B cell (primary cell): ENCODE measurements around the gene MON2. TPM values are rescaled to one million over a fixed set of nuclear protein-coding genes. Genes with fewer than 3 reads are reported as not detected.
A peak's percentile ranks its signal among the peaks of the same experiment; 100 is the strongest.

ENCODE experiments used
- ATAC-seq: fragments of 200-7000 bp; cut with Tn5 transposase; one replicate; pipeline ENCODE4 v1.10.0; 2021; ENCODE audit warnings: low read depth, mild to moderate bottlenecking, moderate number of reproducible peaks, moderate library complexity
- CTCF ChIA-PET: fragments of 350-600 bp; sonication (Branson Sonifier 250); formaldehyde crosslinking; loops from one replicate; lab custom pipeline; 2021; ENCODE audit warnings: antibody characterized with exemption, inconsistent platforms; lab: Charles Lee
- POLR2A ChIA-PET: fragments of 350-600 bp; sonication (Branson Sonifier 250); formaldehyde crosslinking; loops from one replicate; lab custom pipeline; 2021; ENCODE audit warnings: antibody characterized with exemption; lab: Charles Lee
- DNase-seq: peaks from one replicate; pipeline ENCODE4 v3.0.0; 2013
- H2AFZ ChIP-seq: 2 replicates; pipeline ENCODE4 v1.6.1; 2012; ENCODE audit warnings: mild to moderate bottlenecking, low read depth, low read length; ENCODE audit not compliant: insufficient read depth, poor library complexity, severe bottlenecking
- H3K27ac ChIP-seq, 2 donors: 1 replicate in 1 of 2; 2 replicates in 1 of 2; pipeline ENCODE4 v1.5.1; 2012 to 2013; ENCODE audit warnings: low read length in 2 of 2, mild to moderate bottlenecking in 2 of 2, moderate library complexity in 1 of 2
- H3K27me3 ChIP-seq, 4 experiments: fragments of 200-600 bp in 1 of 4; sonication (generic) in 1 of 4; replicated peaks in 1 of 4; 1 replicate in 2 of 4; 2 replicates in 2 of 4; pipeline versions ENCODE4 v1.6.1 to v1.7.0; 2013 to 2016; ENCODE audit warnings: low read length in 3 of 4, mild to moderate bottlenecking in 2 of 4, mixed read lengths in 1 of 4, moderate library complexity in 1 of 4; ENCODE audit not compliant: insufficient read depth in 4 of 4, control insufficient read depth in 3 of 4; ENCODE audit errors: control extremely low read depth in 1 of 4
- H3K36me3 ChIP-seq, 2 experiments: replicated peaks in 1 of 2; 1 replicate in 1 of 2; 2 replicates in 1 of 2; pipeline versions ENCODE4 v1.6.1 to v1.7.1; 2013; ENCODE audit warnings: low read length in 1 of 2; ENCODE audit not compliant: insufficient read depth in 2 of 2, control insufficient read depth in 1 of 2; ENCODE audit errors: control extremely low read depth in 1 of 2, extremely low read depth in 1 of 2
- H3K4me1 ChIP-seq, 2 donors: fragments of 200-600 bp in 1 of 2; sonication (generic) in 1 of 2; 1 replicate in 1 of 2; 2 replicates in 1 of 2; pipeline versions ENCODE4 v1.5.1 to v1.6.1; 2013 to 2017; ENCODE audit warnings: low read length in 2 of 2; ENCODE audit not compliant: control insufficient read depth in 2 of 2, insufficient read depth in 2 of 2
- H3K4me2 ChIP-seq: replicated peaks from 2 replicates; pipeline ENCODE3; 2012; ENCODE audit warnings: mild to moderate bottlenecking, low read depth, low read length; ENCODE audit not compliant: poor library complexity, severe bottlenecking
- H3K4me3 ChIP-seq, 5 experiments: fragments of 200-600 bp in 1 of 5; sonication (generic) in 1 of 5; 1 replicate in 3 of 5; 2 replicates in 2 of 5; pipeline versions ENCODE4 v1.5.1 to v1.7.0; 2011 to 2016; ENCODE audit warnings: low read length in 4 of 5, mild to moderate bottlenecking in 4 of 5, low read depth in 2 of 5, control low read depth in 1 of 5, moderate library complexity in 1 of 5; ENCODE audit not compliant: insufficient read depth in 1 of 5; ENCODE audit errors: control extremely low read depth in 1 of 5, extremely low read depth in 1 of 5
- H3K79me2 ChIP-seq: fragments of 200-600 bp; sonication (generic); one replicate; pipeline ENCODE4 v1.6.0; 2016; ENCODE audit warnings: low read length; ENCODE audit not compliant: control insufficient read depth, insufficient read depth
- H3K9ac ChIP-seq: fragments of 200-600 bp; sonication (generic); 2 replicates; pipeline ENCODE4 v1.6.1; 2017; ENCODE audit warnings: mild to moderate bottlenecking, low read length, moderate library complexity
- H3K9me3 ChIP-seq, 3 donors: one replicate each; pipeline versions ENCODE4 v1.6.1 to v1.7.1; 2013; ENCODE audit warnings: low read length in 2 of 3; ENCODE audit not compliant: control insufficient read depth in 2 of 3, insufficient read depth in 1 of 3; ENCODE audit errors: control extremely low read depth in 1 of 3
- H4K20me1 ChIP-seq: 2 replicates; pipeline ENCODE4 v1.6.0; 2012; ENCODE audit warnings: mild to moderate bottlenecking, low read length; ENCODE audit not compliant: insufficient read depth, control insufficient read depth, poor library complexity, severe bottlenecking
- H3K27ac Mint-ChIP-seq: one replicate; pipeline ENCODE4 v1.8.0; 2021; ENCODE audit warnings: mixed read lengths
- H3K27me3 Mint-ChIP-seq: one replicate; pipeline ENCODE4 v1.8.0; 2021; ENCODE audit warnings: mixed read lengths
- H3K4me1 Mint-ChIP-seq: one replicate; pipeline ENCODE4 v1.8.0; 2021; ENCODE audit warnings: mixed read lengths
- H3K4me3 Mint-ChIP-seq: one replicate; pipeline ENCODE4 v1.8.0; 2021; ENCODE audit warnings: mixed read lengths
- H3K9me3 Mint-ChIP-seq: one replicate; pipeline ENCODE4 v1.8.0; 2022; ENCODE audit warnings: mixed read lengths; ENCODE audit not compliant: insufficient read depth
- CTCF ChIP-seq: fragments of 200-600 bp; IDR thresholded peaks from one replicate; pipeline ENCODE4 v1.8.0; 2022; ENCODE audit warnings: antibody characterized with exemption, mild to moderate bottlenecking
- EZH2 ChIP-seq: IDR thresholded peaks from 2 replicates; pipeline ENCODE4 v1.6.1; 2012; ENCODE audit warnings: borderline replicate concordance, low read depth, mild to moderate bottlenecking, moderate library complexity, low read length; ENCODE audit not compliant: insufficient read depth, poor library complexity, severe bottlenecking
- WGBS: methylation state at CpG from one replicate; pipeline ENCODE4 v1.1.5; 2013; ENCODE audit warnings: missing lambda C conversion rate; ENCODE audit not compliant: insufficient coverage; 5-methylcytosine and 5-hydroxymethylcytosine counted together
- intact Hi-C: fragments of 100-400 bp; cut with micrococcal nuclease; formaldehyde crosslinking; loops from one replicate; pipeline ENCODE4 v1.10.0; 2022
- polyA plus RNA-seq: library from polyadenylated mRNA; depleted of rRNA; stranded (reverse); fragments of >200 nt; gene quantifications from 2 replicates; pipeline ENCODE4 v1.2.3, GENCODE V29; 2012
- total RNA-seq, 2 donors: library from RNA; stranded (reverse); fragments of 120-200 nt in 1 of 2; gene quantifications; 1 replicate in 1 of 2; 2 replicates in 1 of 2; pipeline versions ENCODE4 v1.2.3 to v1.2.4, GENCODE V29; 2013 to 2022

MON2 gene
- total and polyA plus RNA-seq, 2 donors (not counting 1 experiment from before 2014, with no cell fraction given): 18.9 to 104 TPM

DNA sequence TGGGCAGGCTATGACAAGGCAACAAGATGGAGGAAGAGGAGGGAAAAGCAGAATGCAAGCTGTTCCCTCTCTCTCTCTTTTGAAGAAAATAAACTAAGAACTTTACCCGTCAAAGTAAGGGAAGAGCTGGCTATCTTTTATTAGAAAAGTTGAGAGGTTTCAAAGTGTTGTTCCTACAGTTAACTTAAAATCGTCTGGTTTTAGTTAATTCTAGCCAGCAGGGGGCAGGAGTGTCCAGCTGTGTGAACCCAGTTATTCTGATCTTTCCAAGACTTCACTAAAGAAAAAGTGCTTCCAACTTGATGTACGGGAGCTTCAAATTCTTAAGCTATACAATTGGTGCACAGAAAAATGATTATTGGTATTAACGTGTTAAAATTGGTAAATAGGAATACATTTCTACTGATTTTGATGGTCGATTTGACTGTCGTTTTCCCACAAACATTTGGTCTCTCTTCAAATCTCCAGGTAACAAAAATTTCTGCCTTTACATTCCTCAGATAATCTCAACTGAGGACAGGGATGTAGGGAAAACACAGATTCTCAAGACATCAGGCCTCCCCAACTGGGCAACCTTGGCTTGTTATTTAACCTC, 28.4 kb upstream of the MON2 start:
- Histone ChIP-seq H3K27me3 (peaks cover 0 to 15% (median 6%) of the 10 kb centered on the region in 4 experiments), H3K4me2 (no peak overlapping the region), H3K4me1 (peaks cover 17 to 18% of the 10 kb centered on the region in 2 donors), H3K9me3 (peaks cover 0 to 4% (median 0%) of the 10 kb centered on the region in 3 donors), H4K20me1 (no peaks in the 10 kb centered on the region), H3K27ac (no peak overlapping the region), H3K36me3 (no peaks in the 10 kb centered on the region), H3K4me3 (no peak overlapping the region), H2AFZ (no peak overlapping the region), H3K9ac (no peak overlapping the region), H3K79me2 (no peaks in the 10 kb centered on the region)
- peaks cover 20% of the 10 kb centered on the region for H3K4me1 Mint-ChIP-seq
- ATAC-seq: no peak
- 0% methylated on average over 1 of the region's 6 CpGs for WGBS
- CTCF ChIA-PET: interaction anchor here (0.7 to 6.0 kb wide), 22 partner anchors 9 to 375 kb away, joined by 3 to 169 read pairs (median 6); partner anchors contain the start of gene MON2
- no peak overlapping the region for H3K4me3 Mint-ChIP-seq
- TF ChIP-seq CTCF (peak; percentile 83), EZH2 (no peak)
- H3K27ac Mint-ChIP-seq: no peak overlapping the region
- intact Hi-C loops: loop anchor here (1.0 to 5.0 kb wide), 3 partner anchors 144 to 375 kb away; no protein-coding TSS in a partner anchor
- peaks cover 9% of the 10 kb centered on the region for H3K9me3 Mint-ChIP-seq
- POLR2A ChIA-PET: no interaction called here
- peaks cover 14% of the 10 kb centered on the region for H3K27me3 Mint-ChIP-seq
- DNase-seq: peak; percentile 60

- intact Hi-C loops: no loop called here
- Histone ChIP-seq H2AFZ (no peak overlapping the region), H3K36me3 (no peaks in the 10 kb centered on the region), H3K27me3 (no peaks in the 10 kb centered on the region), H4K20me1 (no peaks in the 10 kb centered on the region), H3K4me1 (no peaks in the 10 kb centered on the region), H3K9ac (no peak overlapping the region), H3K4me2 (no peak overlapping the region), H3K27ac (no peak overlapping the region), H3K4me3 (no peak overlapping the region), H3K9me3 (peaks cover 6 to 13% (median 7%) of the 10 kb centered on the region in 3 donors), H3K79me2 (no peaks in the 10 kb centered on the region)
- Mint-ChIP-seq H3K27ac (no peak overlapping the region), H3K9me3 (no peaks in the 10 kb centered on the region), H3K4me1 (no peaks in the 10 kb centered on the region), H3K27me3 (peaks cover 6% of the 10 kb centered on the region), H3K4me3 (no peak overlapping the region)
- ATAC-seq (no peak), DNase-seq (no peak)
- CTCF ChIA-PET: interaction anchor here (1.0 to 2.1 kb wide), 3 partner anchors 9 to 133 kb away, joined by 3 to 10 read pairs (median 4); no protein-coding TSS in a partner anchor
- no peak for TF ChIP-seq EZH2
- no peak for TF ChIP-seq CTCF
- no CpG with 5 or more reads among the region's 2 CpGs for WGBS
- POLR2A ChIA-PET: no interaction called here
Measured at GRCh38 chr12:62446754-62447452, 19.7 kb upstream of the MON2 start.
